K562 (cell line): ENCODE measurements around the gene HS3ST4. TPM values are rescaled to one million over a fixed set of nuclear protein-coding genes. Genes with fewer than 3 reads are reported as not detected.
A peak's percentile ranks its signal among the peaks of the same experiment; 100 is the strongest.

Experiments
- CUX1 ChIP-seq: fragments of 200-800 bp; sonication (Bioruptor generic); IDR thresholded peaks from 2 replicates; pipeline ENCODE4 v1.6.1; 2016; ENCODE audit warnings: missing genetic modification characterization, missing compliant biosample characterization
- ERF ChIP-seq: fragments of 450-650 bp; formaldehyde crosslinking; IDR thresholded peaks from 2 replicates; pipeline ENCODE4 v1.4.0; 2020; ENCODE audit warnings: mild to moderate bottlenecking, mixed read lengths
- HOXB6 ChIP-seq: fragments of 250-450 bp; sonication (Bioruptor Pico); IDR thresholded peaks from 2 replicates; pipeline ENCODE4 v1.5.1; 2022; ENCODE audit warnings: mild to moderate bottlenecking, borderline replicate concordance
- MAFG ChIP-seq: fragments of 450-650 bp; conservative IDR thresholded peaks from 2 replicates; pipeline ENCODE4 v1.6.1; 2016; ENCODE audit warnings: missing genetic modification characterization, missing compliant biosample characterization
- MNT ChIP-seq, 2 experiments: fragments of 450-650 bp; conservative IDR thresholded peaks; 2 replicates each; pipeline ENCODE4 v1.6.1; 2017; ENCODE audit warnings: mild to moderate bottlenecking in 2 of 2, moderate library complexity in 2 of 2
- SMARCA5 ChIP-seq: fragments of 450-650 bp; IDR thresholded peaks from 2 replicates; pipeline ENCODE4 v1.6.1; 2016
- STAG1 ChIP-seq: sonication (generic); formaldehyde crosslinking; IDR thresholded peaks from 2 replicates; pipeline ENCODE4 v1.5.0; 2020; ENCODE audit warnings: missing genetic modification reagents, borderline replicate concordance
- TFAP4 ChIP-seq: sonication (generic); formaldehyde crosslinking; IDR thresholded peaks from 2 replicates; pipeline ENCODE4 v1.8.0; 2022; ENCODE audit warnings: missing genetic modification reagents, mild to moderate bottlenecking, moderate library complexity, borderline replicate concordance
- ZNF766 ChIP-seq: fragments of 200-800 bp; sonication (Bioruptor generic); conservative IDR thresholded peaks from 2 replicates; pipeline ENCODE4 v1.6.1; 2016; ENCODE audit warnings: missing genetic modification characterization, missing compliant biosample characterization
- polyA plus RNA-seq, 8 experiments: library from polyadenylated mRNA; depleted of rRNA in 4 of 8; stranded (reverse) in 5 of 8; unstranded in 3 of 8; fragments of >200 nt; fragmentation: Nextera tagmentation in 2 of 8; fragmentation: Illumina TruSeq in 1 of 8; extraction: Ambion mirVana in 2 of 8; extraction: Trizol in 1 of 8; gene quantifications; 2 replicates each; pipeline versions ENCODE4 v1.2.1 to v1.2.3, GENCODE V29; 2011 to 2014; ENCODE audit warnings: inconsistent platforms in 1 of 8, missing spikeins in 1 of 8
- total RNA-seq, 7 experiments: library from RNA; depleted of rRNA in 6 of 7; stranded (reverse); fragments of >200 nt in 6 of 7; fragmentation: Illumina TruSeq in 2 of 7; extraction: Trizol in 2 of 7; gene quantifications; 2 replicates each; pipeline versions ENCODE4 v1.2.1 to v1.2.3, GENCODE V29; 2011 to 2021; ENCODE audit warnings: low replicate concordance in 1 of 7
- TF ChIP-seq, protein P1 (sequence below): fragments of 200-400 bp; formaldehyde crosslinking; IDR thresholded peaks from 2 replicates; pipeline ENCODE4 v1.6.1; 2017; ENCODE audit warnings: mild to moderate bottlenecking, low read depth, low read length, moderate library complexity

HS3ST4 gene
- total and polyA plus RNA-seq, 9 of the 15 experiments (the other 6 are each of a cell fraction or from before 2014, with no cell fraction given) = not detected

DNA sequence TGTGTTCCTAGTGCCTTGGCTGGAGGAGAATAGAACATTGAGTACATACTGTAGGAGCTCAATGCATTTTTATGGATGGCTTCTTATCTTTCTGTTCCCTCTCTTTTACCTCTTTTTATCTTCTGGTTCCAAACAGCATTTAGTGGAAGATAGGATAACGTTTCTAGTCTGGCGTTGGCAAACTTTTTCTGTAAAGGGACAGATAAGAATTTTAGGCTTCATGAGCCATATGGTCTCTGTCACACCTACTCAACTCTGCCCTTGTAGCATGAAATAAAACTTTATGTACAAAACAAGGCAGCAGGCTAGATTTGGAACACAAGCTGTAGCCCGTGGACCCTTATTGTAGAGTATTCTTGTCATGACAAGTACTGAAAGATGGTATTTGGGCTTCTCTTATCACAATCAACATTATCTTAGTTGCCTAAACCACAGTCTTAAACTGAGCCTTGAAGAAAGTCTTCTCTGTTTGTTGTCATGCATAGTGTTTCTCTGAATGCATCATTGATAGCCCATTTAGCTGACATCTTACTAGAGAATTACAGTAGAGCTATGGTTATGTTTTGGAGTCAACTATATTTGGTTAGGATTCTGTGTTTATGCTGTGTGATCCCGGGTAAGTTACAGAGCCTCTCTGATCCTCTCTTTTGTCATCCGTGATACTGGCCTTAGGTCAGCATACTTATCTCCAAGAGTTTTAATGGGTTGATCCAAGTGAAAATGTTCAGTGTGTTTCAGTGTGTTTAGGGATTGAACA is 80.2 kb downstream of the HS3ST4 start (continued):
- TF ChIP-seq, protein P1, sequence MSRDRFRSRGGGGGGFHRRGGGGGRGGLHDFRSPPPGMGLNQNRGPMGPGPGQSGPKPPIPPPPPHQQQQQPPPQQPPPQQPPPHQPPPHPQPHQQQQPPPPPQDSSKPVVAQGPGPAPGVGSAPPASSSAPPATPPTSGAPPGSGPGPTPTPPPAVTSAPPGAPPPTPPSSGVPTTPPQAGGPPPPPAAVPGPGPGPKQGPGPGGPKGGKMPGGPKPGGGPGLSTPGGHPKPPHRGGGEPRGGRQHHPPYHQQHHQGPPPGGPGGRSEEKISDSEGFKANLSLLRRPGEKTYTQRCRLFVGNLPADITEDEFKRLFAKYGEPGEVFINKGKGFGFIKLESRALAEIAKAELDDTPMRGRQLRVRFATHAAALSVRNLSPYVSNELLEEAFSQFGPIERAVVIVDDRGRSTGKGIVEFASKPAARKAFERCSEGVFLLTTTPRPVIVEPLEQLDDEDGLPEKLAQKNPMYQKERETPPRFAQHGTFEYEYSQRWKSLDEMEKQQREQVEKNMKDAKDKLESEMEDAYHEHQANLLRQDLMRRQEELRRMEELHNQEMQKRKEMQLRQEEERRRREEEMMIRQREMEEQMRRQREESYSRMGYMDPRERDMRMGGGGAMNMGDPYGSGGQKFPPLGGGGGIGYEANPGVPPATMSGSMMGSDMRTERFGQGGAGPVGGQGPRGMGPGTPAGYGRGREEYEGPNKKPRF = no peak
- TF ChIP-seq ERF (CRISPR knock-in tag) (no peak), MNT (conservative IDR thresholded peaks at IDR 0.05) (peak; percentile 41 to 71; a peak in 3 of 4 replicates), TFAP4 (CRISPR knock-in tag) (no peak), ZNF766 (CRISPR knock-in tag) (peak; percentile 95), SMARCA5 (0 out of 2 replicates have a peak, but pooled peaks have one; percentile 87), CUX1 (CRISPR knock-in tag) (0 out of 2 replicates have a peak, but pooled peaks have one; percentile 40), MAFG (no peak), HOXB6 (CRISPR knock-in tag) (no peak), STAG1 (CRISPR knock-in tag) (no peak)
